ENCODE data around the gene VPS13D. TPM values are rescaled to one million over a fixed set of nuclear protein-coding genes. Genes with fewer than 3 reads are reported as not detected.
"Not testable (repeated sequence)": the region's sequence is repeated elsewhere in the genome, so short reads cannot be mapped to it uniquely, and the experiment has no call there.

Gene VPS13D
- total and polyA plus RNA-seq, 4 donors: 10.2 to 68.3 (median 12.6) TPM

GRCh38 chr1:12386130-12386529, 156.3 kb downstream of the VPS13D start:
- peaks cover 0 to 5% (median under 1%) of the 10 kb centered on the region in 4 donors for H3K4me1 ChIP-seq (ENCODE audit: control insufficient read depth in 4 of 4, insufficient read depth in 4 of 4, low read length in 3 of 4)
- H3K36me3 ChIP-seq (ENCODE audit: control insufficient read depth in 4 of 4, insufficient read depth in 3 of 4, low read depth in 1 of 4, low read length in 3 of 4): peaks cover 6 to 51% (median 48%) of the 10 kb centered on the region in 4 donors
- no peak for TF ChIP-seq GABPA (IDR thresholded peaks at IDR 0.05 in 1 of 2, conservative IDR thresholded peaks at IDR 0.05 in 1 of 2)
- TF ChIP-seq YY1 (IDR thresholded peaks at IDR 0.05): no peak
- TF ChIP-seq FOXA2 (IDR thresholded peaks at IDR 0.05): no peak
- TF ChIP-seq, protein P1, sequence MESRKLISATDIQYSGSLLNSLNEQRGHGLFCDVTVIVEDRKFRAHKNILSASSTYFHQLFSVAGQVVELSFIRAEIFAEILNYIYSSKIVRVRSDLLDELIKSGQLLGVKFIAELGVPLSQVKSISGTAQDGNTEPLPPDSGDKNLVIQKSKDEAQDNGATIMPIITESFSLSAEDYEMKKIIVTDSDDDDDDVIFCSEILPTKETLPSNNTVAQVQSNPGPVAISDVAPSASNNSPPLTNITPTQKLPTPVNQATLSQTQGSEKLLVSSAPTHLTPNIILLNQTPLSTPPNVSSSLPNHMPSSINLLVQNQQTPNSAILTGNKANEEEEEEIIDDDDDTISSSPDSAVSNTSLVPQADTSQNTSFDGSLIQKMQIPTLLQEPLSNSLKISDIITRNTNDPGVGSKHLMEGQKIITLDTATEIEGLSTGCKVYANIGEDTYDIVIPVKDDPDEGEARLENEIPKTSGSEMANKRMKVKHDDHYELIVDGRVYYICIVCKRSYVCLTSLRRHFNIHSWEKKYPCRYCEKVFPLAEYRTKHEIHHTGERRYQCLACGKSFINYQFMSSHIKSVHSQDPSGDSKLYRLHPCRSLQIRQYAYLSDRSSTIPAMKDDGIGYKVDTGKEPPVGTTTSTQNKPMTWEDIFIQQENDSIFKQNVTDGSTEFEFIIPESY (IDR thresholded peaks at IDR 0.05): no peak
- TF ChIP-seq TAF1 (conservative IDR thresholded peaks at IDR 0.05): no peak
- TF ChIP-seq SP1 (IDR thresholded peaks at IDR 0.05): no peak
- H3K27ac ChIP-seq (ENCODE audit: low read depth in 1 of 2, low read length in 2 of 2): no peak overlapping the region
- no peak overlapping the region for H3K9ac ChIP-seq (ENCODE audit: low read depth in 1 of 2, low read length in 2 of 2)
- H3K27me3 ChIP-seq (ENCODE audit: control insufficient read depth in 4 of 4, insufficient read depth in 4 of 4, low read length in 3 of 4): no peaks in the 10 kb centered on the region
- no peak for DNase-seq (ENCODE audit: low spot score)
- H3K4me3 ChIP-seq (ENCODE audit: low read depth in 1 of 3, low read length in 3 of 3): no peak overlapping the region
- 99% methylated on average over 1 of the region's 1 CpG for WGBS
- H3K9me3 ChIP-seq (ENCODE audit: control insufficient read depth in 4 of 4, low read length in 3 of 4): peaks cover 2 to 14% (median 3%) of the 10 kb centered on the region in 4 donors

GRCh38 chr1:12387641-12388040, 157.8 kb downstream of the VPS13D start:
- peaks cover 7 to 51% (median 47%) of the 10 kb centered on the region in 4 donors for H3K36me3 ChIP-seq (ENCODE audit: control insufficient read depth in 4 of 4, insufficient read depth in 3 of 4, low read depth in 1 of 4, low read length in 3 of 4)
- no peak for TF ChIP-seq HNF4G (IDR thresholded peaks at IDR 0.05)
- no peak for TF ChIP-seq EGR1 (IDR thresholded peaks at IDR 0.05; ENCODE audit: low read depth in 2 of 2)
- TF ChIP-seq HNF4A (conservative IDR thresholded peaks at IDR 0.05): no peak
- TF ChIP-seq ATF3 (IDR thresholded peaks at IDR 0.05): no peak
- TF ChIP-seq TAF1 (conservative IDR thresholded peaks at IDR 0.05): no peak
- TF ChIP-seq, protein P2, sequence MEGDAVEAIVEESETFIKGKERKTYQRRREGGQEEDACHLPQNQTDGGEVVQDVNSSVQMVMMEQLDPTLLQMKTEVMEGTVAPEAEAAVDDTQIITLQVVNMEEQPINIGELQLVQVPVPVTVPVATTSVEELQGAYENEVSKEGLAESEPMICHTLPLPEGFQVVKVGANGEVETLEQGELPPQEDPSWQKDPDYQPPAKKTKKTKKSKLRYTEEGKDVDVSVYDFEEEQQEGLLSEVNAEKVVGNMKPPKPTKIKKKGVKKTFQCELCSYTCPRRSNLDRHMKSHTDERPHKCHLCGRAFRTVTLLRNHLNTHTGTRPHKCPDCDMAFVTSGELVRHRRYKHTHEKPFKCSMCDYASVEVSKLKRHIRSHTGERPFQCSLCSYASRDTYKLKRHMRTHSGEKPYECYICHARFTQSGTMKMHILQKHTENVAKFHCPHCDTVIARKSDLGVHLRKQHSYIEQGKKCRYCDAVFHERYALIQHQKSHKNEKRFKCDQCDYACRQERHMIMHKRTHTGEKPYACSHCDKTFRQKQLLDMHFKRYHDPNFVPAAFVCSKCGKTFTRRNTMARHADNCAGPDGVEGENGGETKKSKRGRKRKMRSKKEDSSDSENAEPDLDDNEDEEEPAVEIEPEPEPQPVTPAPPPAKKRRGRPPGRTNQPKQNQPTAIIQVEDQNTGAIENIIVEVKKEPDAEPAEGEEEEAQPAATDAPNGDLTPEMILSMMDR (IDR thresholded peaks at IDR 0.05; ENCODE audit: low read depth, low read length, missing input control): no peak
- TF ChIP-seq RXRA (IDR thresholded peaks at IDR 0.05): no peak
- TF ChIP-seq, protein P3, sequence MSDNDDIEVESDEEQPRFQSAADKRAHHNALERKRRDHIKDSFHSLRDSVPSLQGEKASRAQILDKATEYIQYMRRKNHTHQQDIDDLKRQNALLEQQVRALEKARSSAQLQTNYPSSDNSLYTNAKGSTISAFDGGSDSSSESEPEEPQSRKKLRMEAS (IDR thresholded peaks at IDR 0.05): no peak
- TF ChIP-seq GABPA (IDR thresholded peaks at IDR 0.05 in 1 of 2, conservative IDR thresholded peaks at IDR 0.05 in 1 of 2): no peak
- no peak for TF ChIP-seq YY1 (IDR thresholded peaks at IDR 0.05)
- no peak for TF ChIP-seq SP1 (IDR thresholded peaks at IDR 0.05)
- TF ChIP-seq REST (IDR thresholded peaks at IDR 0.05): no peak
- TF ChIP-seq, protein P1 (IDR thresholded peaks at IDR 0.05): no peak
- TF ChIP-seq JUND (IDR thresholded peaks at IDR 0.05): no peak

GRCh38 chr1:12390296-12390695, 160.5 kb downstream of the VPS13D start:
- H3K36me3 ChIP-seq (ENCODE audit: control insufficient read depth in 4 of 4, insufficient read depth in 3 of 4, low read depth in 1 of 4, low read length in 3 of 4): peaks cover 1 to 33% (median 30%) of the 10 kb centered on the region in 4 donors
- not testable (repeated sequence) for H3K9ac ChIP-seq (ENCODE audit: low read depth in 1 of 2, low read length in 2 of 2); H3K4me3 ChIP-seq (ENCODE audit: low read depth in 1 of 3, low read length in 3 of 3); DNase-seq (ENCODE audit: low spot score); H3K4me1 ChIP-seq (ENCODE audit: control insufficient read depth in 4 of 4, insufficient read depth in 4 of 4, low read length in 3 of 4); H3K27ac ChIP-seq (ENCODE audit: low read depth in 1 of 2, low read length in 2 of 2); H3K27me3 ChIP-seq (ENCODE audit: control insufficient read depth in 4 of 4, insufficient read depth in 4 of 4, low read length in 3 of 4)
- H3K9me3 ChIP-seq (ENCODE audit: control insufficient read depth in 4 of 4, low read length in 3 of 4): peaks cover 2 to 14% (median 3%) of the 10 kb centered on the region in 4 donors
- 98% methylated on average over 4 of the region's 4 CpGs for WGBS

More at GRCh38 chr1:12387641-12388040, 157.8 kb downstream of the VPS13D start:
- H3K9me3 ChIP-seq (ENCODE audit: control insufficient read depth in 4 of 4, low read length in 3 of 4): peaks cover 2 to 14% (median 3%) of the 10 kb centered on the region in 4 donors
- DNase-seq (ENCODE audit: low spot score): no peak
- no peak overlapping the region for H3K9ac ChIP-seq (ENCODE audit: low read depth in 1 of 2, low read length in 2 of 2)
- no peak overlapping the region for H3K4me3 ChIP-seq (ENCODE audit: low read depth in 1 of 3, low read length in 3 of 3)
- no peaks in the 10 kb centered on the region for H3K27me3 ChIP-seq (ENCODE audit: control insufficient read depth in 4 of 4, insufficient read depth in 4 of 4, low read length in 3 of 4)
- no peak overlapping the region for H3K27ac ChIP-seq (ENCODE audit: low read depth in 1 of 2, low read length in 2 of 2)
- H3K4me1 ChIP-seq (ENCODE audit: control insufficient read depth in 4 of 4, insufficient read depth in 4 of 4, low read length in 3 of 4): no peaks in the 10 kb centered on the region

Data from liver (tissue), 9 donors.